Esophagus muscularis mucosa (tissue), 3 donors: ENCODE data around the gene SPATA2L.

Source experiments
- CTCF ChIP-seq, 3 experiments: fragments of 200-600 bp in 2 of 3; fragments of 450-650 bp in 1 of 3; sonication (generic) in 2 of 3; IDR thresholded peaks; one replicate each; pipeline ENCODE4 v1.5.1; 2017 to 2019; ENCODE audit warnings: antibody characterized with exemption in 3 of 3, mild to moderate bottlenecking in 2 of 3, moderate library complexity in 1 of 3
- POLR2AphosphoS5 ChIP-seq, 2 donors: sonication (generic); formaldehyde crosslinking; IDR thresholded peaks; one replicate each; pipeline ENCODE4 v1.6.1; 2017; ENCODE audit warnings: antibody characterized with exemption in 2 of 2

DNA sequence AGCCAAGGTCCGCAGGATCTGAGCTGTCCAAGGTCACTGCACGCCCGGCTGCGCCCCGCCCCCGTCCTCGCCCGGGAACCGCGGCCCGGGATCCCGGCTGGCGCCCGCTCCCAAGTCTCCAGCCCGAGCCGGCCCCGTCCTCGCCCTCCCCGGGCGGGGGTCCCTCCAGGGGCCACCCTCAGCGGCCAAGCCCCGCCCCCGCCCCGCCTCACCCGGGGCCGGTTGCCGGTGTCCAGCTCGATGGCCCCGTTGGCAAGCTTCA lies 19.0 kb upstream of the SPATA2L start:
- TF ChIP-seq CTCF (IDR thresholded peaks at IDR 0.05) = no peak
- TF ChIP-seq POLR2AphosphoS5 (IDR thresholded peaks at IDR 0.05) = no peak
